A673 (cell line): Measurements from ENCODE around the gene DIP2C. TPM values are rescaled to one million over a fixed set of nuclear protein-coding genes. Genes with fewer than 3 reads are reported as not detected.

Experiments used
- BruUV-seq: library from RNA; stranded (reverse); fragments of 400-500 nt; replicated peaks from 2 replicates; lab custom pipeline; 2021; lab: Mats Ljungman, UMichigan
- CTCF ChIA-PET: fragments of 300-600 bp; sonication (Branson Sonifier 250); formaldehyde crosslinking; loops from one replicate; lab custom pipeline; 2022; ENCODE audit warnings: antibody characterized with exemption; lab: Charles Lee
- POLR2A ChIA-PET: fragments of 300-600 bp; sonication (Branson Sonifier 250); formaldehyde crosslinking; loops from one replicate; lab custom pipeline; 2022; ENCODE audit warnings: antibody characterized with exemption; ENCODE audit not compliant: low non-redundant PET; lab: Charles Lee
- DNase-seq: peaks from one replicate; pipeline ENCODE4 v3.0.0-alpha.2; 2015; ENCODE audit warnings: low spot score
- H3K27ac ChIP-seq: fragments of 200-600 bp; sonication (generic); 2 replicates; pipeline ENCODE4 v1.5.1; 2016; ENCODE audit warnings: mixed run types, low read depth, mild to moderate bottlenecking, mixed read lengths, antibody characterized with exemption, low read length; ENCODE audit not compliant: poor library complexity, severe bottlenecking
- H3K27me3 ChIP-seq: fragments of 200-600 bp; sonication (generic); replicated peaks from 2 replicates; pipeline ENCODE4 v1.6.1; 2017; ENCODE audit warnings: mixed run types, low read depth, mild to moderate bottlenecking, mixed read lengths, antibody characterized with exemption, low read length; ENCODE audit not compliant: insufficient read depth, poor library complexity
- H3K36me3 ChIP-seq: fragments of 200-600 bp; sonication (generic); 2 replicates; pipeline ENCODE4 v1.6.1; 2016; ENCODE audit warnings: mixed run types, mild to moderate bottlenecking, mixed read lengths, antibody characterized with exemption, low read length; ENCODE audit not compliant: insufficient read depth, poor library complexity, severe bottlenecking
- H3K4me1 ChIP-seq: fragments of 200-600 bp; sonication (generic); 2 replicates; pipeline ENCODE4 v1.6.1; 2017; ENCODE audit warnings: mixed run types, mild to moderate bottlenecking, mixed read lengths, antibody characterized with exemption, low read length; ENCODE audit not compliant: insufficient read depth, poor library complexity, severe bottlenecking
- H3K4me3 ChIP-seq: fragments of 200-600 bp; sonication (generic); 2 replicates; pipeline ENCODE4 v1.5.1; 2016; ENCODE audit warnings: low read depth, mixed run types, mild to moderate bottlenecking, mixed read lengths, low read length; ENCODE audit not compliant: poor library complexity, severe bottlenecking
- H3K9me3 ChIP-seq: fragments of 200-600 bp; sonication (generic); 2 replicates; pipeline ENCODE4 v1.6.1; 2016; ENCODE audit warnings: mixed run types, low read depth, mild to moderate bottlenecking, mixed read lengths, antibody characterized with exemption, low read length; ENCODE audit not compliant: poor library complexity, severe bottlenecking
- EZH2 ChIP-seq: fragments of 200-600 bp; sonication (generic); IDR thresholded peaks from 2 replicates; pipeline ENCODE4 v1.6.1; 2017; ENCODE audit warnings: borderline replicate concordance, low read depth, mild to moderate bottlenecking, mixed read lengths, antibody characterized with exemption, low read length; ENCODE audit not compliant: poor library complexity, severe bottlenecking
- intact Hi-C: fragments of 100-400 bp; cut with micrococcal nuclease; formaldehyde crosslinking; loops from one replicate; pipeline ENCODE4 v1.10.0; 2022; ENCODE audit not compliant: unreplicated experiment
- total RNA-seq: library from RNA; stranded (reverse); gene quantifications from 2 replicates; pipeline ENCODE4 v1.2.3, GENCODE V29; 2021
- TF ChIP-seq, protein P1 (sequence below): fragments of 300-800, 200-600 bp; sonication (generic); conservative IDR thresholded peaks from 2 replicates; pipeline ENCODE4 v1.5.1; 2017; ENCODE audit warnings: low read depth, mild to moderate bottlenecking, antibody characterized with exemption, low read length, moderate library complexity, mixed read lengths

Gene DIP2C
- total RNA-seq, 1 experiment from 2014 or later: 13.2 TPM

GRCh38 chr10:484441-484924 lies 205.0 kb downstream of the DIP2C start:
- peaks cover 19% of the 10 kb centered on the region for H3K4me1 ChIP-seq
- no TSS peak for BruUV-seq
- DNase-seq: peak; percentile 92
- no peaks in the 10 kb centered on the region for H3K27me3 ChIP-seq
- intact Hi-C loops: no loop called here
- CTCF ChIA-PET: no interaction called here
- H3K4me3 ChIP-seq: peak overlapping the region; percentile 50
- POLR2A ChIA-PET: no interaction called here
- peak overlapping the region; percentile 45 for H3K27ac ChIP-seq
- H3K9me3 ChIP-seq: no peaks in the 10 kb centered on the region
- TF ChIP-seq, protein P1, sequence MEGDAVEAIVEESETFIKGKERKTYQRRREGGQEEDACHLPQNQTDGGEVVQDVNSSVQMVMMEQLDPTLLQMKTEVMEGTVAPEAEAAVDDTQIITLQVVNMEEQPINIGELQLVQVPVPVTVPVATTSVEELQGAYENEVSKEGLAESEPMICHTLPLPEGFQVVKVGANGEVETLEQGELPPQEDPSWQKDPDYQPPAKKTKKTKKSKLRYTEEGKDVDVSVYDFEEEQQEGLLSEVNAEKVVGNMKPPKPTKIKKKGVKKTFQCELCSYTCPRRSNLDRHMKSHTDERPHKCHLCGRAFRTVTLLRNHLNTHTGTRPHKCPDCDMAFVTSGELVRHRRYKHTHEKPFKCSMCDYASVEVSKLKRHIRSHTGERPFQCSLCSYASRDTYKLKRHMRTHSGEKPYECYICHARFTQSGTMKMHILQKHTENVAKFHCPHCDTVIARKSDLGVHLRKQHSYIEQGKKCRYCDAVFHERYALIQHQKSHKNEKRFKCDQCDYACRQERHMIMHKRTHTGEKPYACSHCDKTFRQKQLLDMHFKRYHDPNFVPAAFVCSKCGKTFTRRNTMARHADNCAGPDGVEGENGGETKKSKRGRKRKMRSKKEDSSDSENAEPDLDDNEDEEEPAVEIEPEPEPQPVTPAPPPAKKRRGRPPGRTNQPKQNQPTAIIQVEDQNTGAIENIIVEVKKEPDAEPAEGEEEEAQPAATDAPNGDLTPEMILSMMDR: no peak
- TF ChIP-seq EZH2: no peak
- H3K36me3 ChIP-seq: no peaks in the 10 kb centered on the region

DNA sequence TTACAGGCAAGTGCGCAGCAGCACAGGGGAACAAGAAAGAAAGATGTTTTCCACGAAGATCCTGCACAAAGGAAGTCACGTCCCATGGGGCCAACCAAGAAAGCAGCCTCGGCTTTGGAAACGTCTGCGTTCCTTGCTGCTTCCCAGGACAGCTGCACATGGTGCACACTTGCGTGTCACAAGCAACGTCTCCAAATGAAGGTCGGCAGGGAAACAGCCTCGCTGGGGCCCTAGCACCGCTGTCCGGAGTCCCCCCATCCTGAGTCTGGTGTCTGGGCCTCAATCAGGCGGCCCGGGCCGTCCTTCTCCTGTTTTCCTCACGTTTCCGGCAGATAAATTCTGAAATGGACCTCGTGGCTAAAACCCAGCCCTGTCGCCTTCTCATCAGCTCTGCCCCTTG lies 206.2 kb downstream of the DIP2C start:
- intact Hi-C loops: no loop called here
- ChIA-PET POLR2A (no interaction called here), CTCF (no interaction called here)
- no TSS peak for BruUV-seq
- Histone ChIP-seq H3K27ac (no peak overlapping the region), H3K4me1 (peaks cover 19% of the 10 kb centered on the region), H3K4me3 (no peak overlapping the region), H3K27me3 (no peaks in the 10 kb centered on the region), H3K36me3 (no peaks in the 10 kb centered on the region), H3K9me3 (no peaks in the 10 kb centered on the region)
- TF ChIP-seq, protein P1: no peak
- no peak for TF ChIP-seq EZH2
- DNase-seq: no peak

- ChIA-PET CTCF (no interaction called here), POLR2A (no interaction called here)
- DNase-seq: no peak
- H3K27ac ChIP-seq: no peak overlapping the region
- H3K27me3 ChIP-seq: no peaks in the 10 kb centered on the region
- intact Hi-C loops: no loop called here
- peaks cover 19% of the 10 kb centered on the region for H3K4me1 ChIP-seq
- no peak for TF ChIP-seq EZH2
- TF ChIP-seq, protein P1: no peak
- BruUV-seq: no TSS peak
- H3K9me3 ChIP-seq: no peaks in the 10 kb centered on the region
- H3K36me3 ChIP-seq: no peaks in the 10 kb centered on the region
- no peak overlapping the region for H3K4me3 ChIP-seq
Measured at GRCh38 chr10:482848-483247, 206.6 kb downstream of the DIP2C start.
